Gastroesophageal sphincter (tissue), 3 donors: ENCODE data around the gene ASB1.

Experiments used
- POLR2A ChIP-seq, 2 donors: fragments of 450-650 bp; IDR thresholded peaks; one replicate each; pipeline ENCODE4 v1.6.1; 2017; ENCODE audit warnings: antibody characterized with exemption in 2 of 2, mild to moderate bottlenecking in 2 of 2, moderate library complexity in 1 of 2
- POLR2AphosphoS5 ChIP-seq: sonication (generic); formaldehyde crosslinking; IDR thresholded peaks from one replicate; pipeline ENCODE4 v1.6.1; 2017; ENCODE audit warnings: antibody characterized with exemption
- TF ChIP-seq, protein P1 (sequence below), 4 experiments: fragments of 200-600 bp in 2 of 4; fragments of 450-650 bp in 2 of 4; sonication (generic) in 1 of 4; IDR thresholded peaks; one replicate each; pipeline ENCODE4 v1.5.1; 2017 to 2019; ENCODE audit warnings: antibody characterized with exemption in 4 of 4, mild to moderate bottlenecking in 2 of 4, moderate library complexity in 2 of 4

DNA sequence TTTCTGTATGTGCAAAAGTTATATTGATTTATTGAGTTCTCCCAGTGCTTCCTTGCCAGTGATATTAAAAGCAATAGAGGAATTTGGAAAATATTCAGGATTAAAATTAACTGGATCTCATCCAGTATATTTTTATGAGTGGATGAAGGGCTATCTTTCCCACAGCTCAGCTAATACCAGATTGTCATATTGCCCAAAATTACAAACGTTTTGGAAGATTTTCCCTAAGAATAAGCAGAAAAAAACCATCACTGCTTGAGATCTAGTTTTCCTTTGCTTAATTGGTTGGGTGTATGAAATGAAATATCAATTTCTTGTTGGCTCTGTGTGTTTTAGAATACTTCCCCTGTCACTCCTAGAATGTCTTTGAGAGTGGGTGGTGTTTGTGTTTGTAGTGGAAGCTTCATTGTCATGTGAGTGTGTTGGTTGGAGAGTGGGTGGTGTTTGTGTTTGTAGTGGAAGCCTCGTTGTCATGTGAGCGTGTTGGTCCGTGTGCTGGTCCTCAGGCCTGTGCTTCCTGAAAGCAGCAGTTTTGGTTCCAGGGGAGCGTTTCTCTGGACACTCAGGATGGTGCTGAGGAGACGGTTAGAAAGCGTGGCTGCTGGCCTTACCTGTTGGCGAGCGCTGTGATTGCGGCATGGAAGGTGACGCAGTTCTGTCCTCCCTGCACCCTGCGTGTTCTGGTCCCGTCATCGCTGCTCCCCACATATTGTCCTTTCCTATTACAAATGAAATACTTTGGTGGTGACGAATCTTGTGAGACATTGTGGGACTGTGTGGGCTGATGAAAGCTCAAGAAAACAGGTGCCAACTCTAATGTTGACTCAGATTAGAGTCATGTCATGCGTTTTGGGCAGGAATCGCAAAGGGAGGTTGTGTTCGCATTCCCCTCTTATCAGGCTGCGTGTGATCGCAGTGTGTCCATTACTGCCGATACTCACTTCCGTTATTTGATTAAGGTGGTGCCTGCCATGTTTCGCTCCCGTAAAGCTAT, 12.4 kb downstream of the ASB1 start:
- TF ChIP-seq, protein P1, sequence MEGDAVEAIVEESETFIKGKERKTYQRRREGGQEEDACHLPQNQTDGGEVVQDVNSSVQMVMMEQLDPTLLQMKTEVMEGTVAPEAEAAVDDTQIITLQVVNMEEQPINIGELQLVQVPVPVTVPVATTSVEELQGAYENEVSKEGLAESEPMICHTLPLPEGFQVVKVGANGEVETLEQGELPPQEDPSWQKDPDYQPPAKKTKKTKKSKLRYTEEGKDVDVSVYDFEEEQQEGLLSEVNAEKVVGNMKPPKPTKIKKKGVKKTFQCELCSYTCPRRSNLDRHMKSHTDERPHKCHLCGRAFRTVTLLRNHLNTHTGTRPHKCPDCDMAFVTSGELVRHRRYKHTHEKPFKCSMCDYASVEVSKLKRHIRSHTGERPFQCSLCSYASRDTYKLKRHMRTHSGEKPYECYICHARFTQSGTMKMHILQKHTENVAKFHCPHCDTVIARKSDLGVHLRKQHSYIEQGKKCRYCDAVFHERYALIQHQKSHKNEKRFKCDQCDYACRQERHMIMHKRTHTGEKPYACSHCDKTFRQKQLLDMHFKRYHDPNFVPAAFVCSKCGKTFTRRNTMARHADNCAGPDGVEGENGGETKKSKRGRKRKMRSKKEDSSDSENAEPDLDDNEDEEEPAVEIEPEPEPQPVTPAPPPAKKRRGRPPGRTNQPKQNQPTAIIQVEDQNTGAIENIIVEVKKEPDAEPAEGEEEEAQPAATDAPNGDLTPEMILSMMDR (IDR thresholded peaks at IDR 0.05) = no peak
- no peak for TF ChIP-seq POLR2A (IDR thresholded peaks at IDR 0.05)
- peak; percentile 13 for TF ChIP-seq POLR2AphosphoS5
